ENCODE results near the gene SRSF6.
"Not testable (repeated sequence)": the region's sequence is repeated elsewhere in the genome, so short reads cannot be mapped to it uniquely, and the experiment has no call there.

Gene SRSF6

DNA sequence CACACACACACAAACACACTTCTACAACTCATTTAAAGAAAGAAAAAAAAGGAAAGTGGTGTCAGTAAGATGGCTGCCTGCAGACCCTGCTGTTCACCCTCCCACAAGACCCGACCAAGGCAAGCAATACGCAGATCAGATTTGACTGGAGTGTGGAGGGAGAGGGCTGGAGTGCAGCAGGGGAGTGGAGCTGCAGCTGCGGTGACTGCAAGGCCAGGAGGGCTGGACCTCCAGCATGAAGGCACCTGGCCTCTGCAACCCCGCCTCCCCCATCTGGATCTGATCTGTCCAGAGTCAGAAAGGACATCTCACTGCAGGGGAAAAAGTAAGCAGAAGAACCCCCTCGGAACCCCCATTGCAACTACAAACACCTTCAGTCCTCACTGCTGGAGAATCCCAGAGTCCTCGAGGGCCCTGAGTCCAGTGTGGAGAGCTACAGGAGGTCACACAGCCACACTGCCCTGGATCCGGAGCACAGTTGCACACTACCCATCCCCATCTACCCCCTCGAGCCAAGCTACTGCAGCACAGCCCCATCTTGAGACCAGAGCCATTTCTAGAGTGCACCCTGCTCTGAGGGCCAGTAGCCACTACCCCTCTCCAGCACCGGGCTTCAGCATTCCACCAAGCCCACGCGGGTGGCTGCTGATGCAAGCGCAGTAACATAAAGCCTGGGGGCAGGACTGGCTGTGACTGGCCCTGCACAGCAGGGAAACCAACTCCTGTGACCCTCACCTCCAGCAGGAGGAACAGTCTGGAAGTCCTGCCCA is 41.9 kb upstream of the SRSF6 start:
- Histone ChIP-seq H2AFZ (ENCODE audit: low read length) (no peak overlapping the region), H3K36me3 (ENCODE audit: insufficient read depth, low read length) (no peaks in the 10 kb centered on the region), H3K4me3 (ENCODE audit: low read depth, low read length, poor library complexity, severe bottlenecking) (no peak overlapping the region), H3K9me2 (ENCODE audit: low read depth, low read length) (no peaks in the 10 kb centered on the region), H3K27ac (ENCODE audit: low read depth, low read length, poor library complexity, severe bottlenecking) (no peak overlapping the region), H3K79me2 (ENCODE audit: insufficient read depth, low read length) (no peaks in the 10 kb centered on the region), H3K9me3 (ENCODE audit: low read length) (0 out of 2 replicates have a peak, but pooled peaks cover 2% of the 10 kb centered on the region), H4K20me1 (ENCODE audit: insufficient read depth, low read length) (no peaks in the 10 kb centered on the region), H3K27me3 (ENCODE audit: insufficient read depth, low read length) (no peaks in the 10 kb centered on the region), H3F3A (ENCODE audit: insufficient read depth, low read length) (no peaks in the 10 kb centered on the region), H3K4me1 (ENCODE audit: insufficient read depth, low read length, severe bottlenecking) (no peaks in the 10 kb centered on the region), H3K9ac (ENCODE audit: low read length) (no peak overlapping the region), H3K4me2 (ENCODE audit: low read length) (no peak overlapping the region)
- TF ChIP-seq, protein P1, sequence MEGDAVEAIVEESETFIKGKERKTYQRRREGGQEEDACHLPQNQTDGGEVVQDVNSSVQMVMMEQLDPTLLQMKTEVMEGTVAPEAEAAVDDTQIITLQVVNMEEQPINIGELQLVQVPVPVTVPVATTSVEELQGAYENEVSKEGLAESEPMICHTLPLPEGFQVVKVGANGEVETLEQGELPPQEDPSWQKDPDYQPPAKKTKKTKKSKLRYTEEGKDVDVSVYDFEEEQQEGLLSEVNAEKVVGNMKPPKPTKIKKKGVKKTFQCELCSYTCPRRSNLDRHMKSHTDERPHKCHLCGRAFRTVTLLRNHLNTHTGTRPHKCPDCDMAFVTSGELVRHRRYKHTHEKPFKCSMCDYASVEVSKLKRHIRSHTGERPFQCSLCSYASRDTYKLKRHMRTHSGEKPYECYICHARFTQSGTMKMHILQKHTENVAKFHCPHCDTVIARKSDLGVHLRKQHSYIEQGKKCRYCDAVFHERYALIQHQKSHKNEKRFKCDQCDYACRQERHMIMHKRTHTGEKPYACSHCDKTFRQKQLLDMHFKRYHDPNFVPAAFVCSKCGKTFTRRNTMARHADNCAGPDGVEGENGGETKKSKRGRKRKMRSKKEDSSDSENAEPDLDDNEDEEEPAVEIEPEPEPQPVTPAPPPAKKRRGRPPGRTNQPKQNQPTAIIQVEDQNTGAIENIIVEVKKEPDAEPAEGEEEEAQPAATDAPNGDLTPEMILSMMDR (IDR thresholded peaks at IDR 0.05; ENCODE audit: low read length) = no peak
- TF ChIP-seq EZH2 (IDR thresholded peaks at IDR 0.05; ENCODE audit: borderline replicate concordance, low read length) = no peak

DNA sequence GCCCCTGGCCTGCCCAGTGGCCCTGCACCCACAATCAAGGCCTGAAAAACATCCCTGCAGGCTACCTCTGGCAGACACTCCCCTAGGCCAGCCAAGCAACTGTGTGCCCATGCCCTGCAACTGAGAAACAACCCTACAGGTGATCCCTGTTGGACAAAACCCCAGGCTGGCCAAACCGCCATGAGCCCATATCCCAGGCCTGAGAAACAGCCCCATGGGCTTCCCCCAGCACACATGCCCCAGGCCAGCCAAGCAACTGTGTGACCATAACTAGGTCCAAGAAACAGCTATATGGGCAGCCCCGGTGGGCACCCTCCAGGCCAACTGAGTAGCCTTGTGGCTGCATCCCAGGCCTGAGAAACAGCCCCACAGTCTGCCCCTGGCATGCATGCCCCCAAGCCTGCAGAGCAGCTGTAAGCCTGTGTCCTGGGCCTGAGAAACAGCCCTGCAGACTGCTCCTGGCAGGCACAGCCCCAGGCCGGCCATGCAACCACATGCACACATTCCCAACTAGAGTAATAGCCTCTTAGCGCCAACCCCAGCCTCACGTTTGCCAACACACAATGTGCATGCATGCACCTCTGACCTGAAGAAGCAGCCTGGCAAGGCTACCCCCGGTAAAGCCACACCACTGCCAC is 41.0 kb upstream of the SRSF6 start:
- Histone ChIP-seq H3K9ac (ENCODE audit: low read length) (no peak overlapping the region), H3K4me2 (ENCODE audit: low read length) (no peak overlapping the region), H3F3A (ENCODE audit: insufficient read depth, low read length) (no peaks in the 10 kb centered on the region), H4K20me1 (ENCODE audit: insufficient read depth, low read length) (no peaks in the 10 kb centered on the region), H3K9me3 (ENCODE audit: low read length) (0 out of 2 replicates have a peak, but pooled peaks cover 2% of the 10 kb centered on the region), H3K9me2 (ENCODE audit: low read depth, low read length) (no peaks in the 10 kb centered on the region), H2AFZ (ENCODE audit: low read length) (no peak overlapping the region), H3K79me2 (ENCODE audit: insufficient read depth, low read length) (no peaks in the 10 kb centered on the region), H3K36me3 (ENCODE audit: insufficient read depth, low read length) (no peaks in the 10 kb centered on the region), H3K27ac (ENCODE audit: low read depth, low read length, poor library complexity, severe bottlenecking) (no peak overlapping the region), H3K4me1 (ENCODE audit: insufficient read depth, low read length, severe bottlenecking) (no peaks in the 10 kb centered on the region), H3K27me3 (ENCODE audit: insufficient read depth, low read length) (no peaks in the 10 kb centered on the region), H3K4me3 (ENCODE audit: low read depth, low read length, poor library complexity, severe bottlenecking) (no peak overlapping the region)
- TF ChIP-seq, protein P1 (IDR thresholded peaks at IDR 0.05; ENCODE audit: low read length) = no peak
- TF ChIP-seq EZH2 (IDR thresholded peaks at IDR 0.05; ENCODE audit: borderline replicate concordance, low read length) = no peak

DNA sequence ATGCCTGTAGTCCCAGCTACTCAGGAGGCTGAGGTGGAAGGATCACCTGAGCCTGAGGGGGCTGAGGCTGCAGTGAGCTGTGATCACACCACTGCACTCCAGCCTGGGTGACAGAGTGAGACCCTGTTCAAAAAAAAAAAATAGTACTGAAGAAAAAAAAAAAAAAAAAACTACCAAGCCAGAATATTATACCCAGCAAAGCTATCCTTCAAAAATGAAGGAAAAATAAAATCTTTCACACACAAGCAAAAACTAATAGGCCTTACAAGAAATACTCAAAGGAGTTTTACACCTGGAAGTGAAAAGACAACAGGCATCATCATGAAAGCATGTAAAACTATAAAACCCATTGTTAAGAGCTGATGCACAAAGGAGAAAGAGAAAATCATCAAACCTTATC is 37.5 kb upstream of the SRSF6 start:
- Histone ChIP-seq H3F3A (ENCODE audit: insufficient read depth, low read length) (no peaks in the 10 kb centered on the region), H3K36me3 (ENCODE audit: insufficient read depth, low read length) (no peaks in the 10 kb centered on the region), H3K4me1 (ENCODE audit: insufficient read depth, low read length, severe bottlenecking) (no peaks in the 10 kb centered on the region), H3K9me2 (ENCODE audit: low read depth, low read length) (no peaks in the 10 kb centered on the region), H3K4me2 (ENCODE audit: low read length) (no peak overlapping the region), H2AFZ (ENCODE audit: low read length) (no peak overlapping the region), H4K20me1 (ENCODE audit: insufficient read depth, low read length) (no peaks in the 10 kb centered on the region), H3K27me3 (ENCODE audit: insufficient read depth, low read length) (no peaks in the 10 kb centered on the region), H3K4me3 (ENCODE audit: low read depth, low read length, poor library complexity, severe bottlenecking) (no peak overlapping the region), H3K9ac (ENCODE audit: low read length) (no peak overlapping the region), H3K27ac (ENCODE audit: low read depth, low read length, poor library complexity, severe bottlenecking) (no peak overlapping the region), H3K79me2 (ENCODE audit: insufficient read depth, low read length) (no peaks in the 10 kb centered on the region), H3K9me3 (ENCODE audit: low read length) (0 out of 2 replicates have a peak, but pooled peaks cover 2% of the 10 kb centered on the region)
- TF ChIP-seq, protein P1 (IDR thresholded peaks at IDR 0.05; ENCODE audit: low read length) = no peak

DNA sequence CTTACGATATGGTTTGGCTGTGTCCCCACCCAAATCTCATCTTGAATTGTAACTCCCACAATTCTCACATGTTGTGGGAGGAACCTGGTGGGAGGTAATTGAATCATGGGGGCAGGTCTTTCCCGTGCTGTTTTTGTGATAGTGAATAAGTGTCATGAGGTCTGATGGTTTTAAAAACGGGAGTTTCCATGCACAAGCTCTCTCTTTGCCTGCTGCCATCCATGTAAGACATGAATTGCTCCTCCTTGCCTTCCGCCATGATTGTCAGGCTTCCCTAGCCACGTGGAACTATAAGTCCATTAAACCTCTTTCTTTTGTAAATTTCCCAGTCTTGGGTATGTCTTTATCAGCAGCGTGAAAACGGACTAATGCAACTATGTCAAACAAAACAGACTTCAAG is 36.8 kb upstream of the SRSF6 start:
- not testable (repeated sequence) for H3K79me2 ChIP-seq (ENCODE audit: insufficient read depth, low read length); H2AFZ ChIP-seq (ENCODE audit: low read length); H3K9ac ChIP-seq (ENCODE audit: low read length); H4K20me1 ChIP-seq (ENCODE audit: insufficient read depth, low read length); H3K4me2 ChIP-seq (ENCODE audit: low read length); H3K4me3 ChIP-seq (ENCODE audit: low read depth, low read length, poor library complexity, severe bottlenecking); H3K4me1 ChIP-seq (ENCODE audit: insufficient read depth, low read length, severe bottlenecking); H3F3A ChIP-seq (ENCODE audit: insufficient read depth, low read length); H3K27me3 ChIP-seq (ENCODE audit: insufficient read depth, low read length); H3K9me3 ChIP-seq (ENCODE audit: low read length); H3K36me3 ChIP-seq (ENCODE audit: insufficient read depth, low read length); H3K9me2 ChIP-seq (ENCODE audit: low read depth, low read length); H3K27ac ChIP-seq (ENCODE audit: low read depth, low read length, poor library complexity, severe bottlenecking)
